Amygdala (tissue), 56 donors: ENCODE results near the gene BACE1.

Source experiments
- DNase-seq, 56 donors: peaks; one replicate each; lab custom pipeline; 2025; lab: John Stamatoyannopoulos, UW

The BACE1 gene

DNA sequence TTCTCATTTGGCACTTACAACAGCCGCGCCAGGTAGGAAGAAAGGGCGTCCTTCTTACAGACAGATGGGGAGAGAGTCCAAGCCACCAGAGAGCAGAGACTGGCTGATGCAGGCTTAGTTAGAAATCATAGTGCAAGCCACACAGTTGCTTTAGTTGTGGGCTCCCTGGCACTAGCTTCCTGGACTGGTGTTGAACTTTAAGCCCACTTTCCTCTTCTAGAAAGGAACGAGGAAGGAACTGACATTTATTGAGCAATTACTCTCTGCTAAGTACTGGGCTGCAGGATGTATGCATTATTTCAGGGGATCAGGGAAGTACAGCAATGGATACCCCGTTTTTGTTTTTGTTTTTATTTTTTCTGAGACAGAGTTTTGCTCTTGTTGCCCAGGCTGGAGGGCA, 3.0 kb downstream of the BACE1 start:
- DNase-seq = no peak

DNA sequence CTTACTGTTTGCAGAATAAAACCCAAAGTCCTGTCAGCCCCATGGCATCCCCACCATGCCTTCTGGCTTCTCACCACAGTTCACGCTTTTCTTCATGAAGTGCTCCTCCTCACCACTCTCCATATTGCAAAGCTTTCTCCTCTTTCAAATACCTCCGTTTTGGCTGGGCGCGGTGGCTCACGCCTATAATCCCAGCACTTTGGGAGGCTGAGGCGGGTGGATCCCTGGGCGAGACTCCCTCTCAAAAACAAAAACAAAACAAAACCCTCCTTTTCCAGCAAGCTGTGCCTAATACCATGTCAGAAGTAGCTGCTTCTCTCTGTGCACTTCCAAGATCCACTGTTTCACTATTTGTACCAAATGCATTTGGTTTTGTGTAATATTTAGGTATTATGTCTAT, 6.7 kb downstream of the BACE1 start:
- no peak for DNase-seq

DNA sequence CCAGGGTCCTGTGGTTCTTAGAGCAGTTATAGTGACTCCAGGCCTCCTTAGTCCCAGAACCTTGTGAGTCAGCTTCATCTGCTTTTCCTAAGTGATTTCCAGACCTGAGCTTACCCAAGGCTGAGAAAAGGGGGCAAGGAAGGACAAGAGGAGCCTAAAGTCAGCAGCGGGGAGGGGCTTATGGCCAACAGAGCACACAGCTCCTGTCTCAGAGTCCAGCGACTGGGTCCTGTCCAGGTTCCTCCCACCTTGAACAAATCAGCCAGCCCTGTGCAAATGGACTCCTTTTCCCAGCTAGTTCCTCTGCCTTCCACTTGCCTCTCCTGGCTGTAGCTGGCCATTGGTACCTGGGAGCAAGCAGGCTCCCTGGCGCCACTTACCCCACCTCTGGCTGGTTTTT, 10.9 kb downstream of the BACE1 start:
- no peak for DNase-seq

GRCh38 chr11:117303646-117304315, 12.3 kb downstream of the BACE1 start:
- no peak for DNase-seq

- DNase-seq = no peak
Measured at GRCh38 chr11:117303101-117303500, 13.0 kb downstream of the BACE1 start.

DNA sequence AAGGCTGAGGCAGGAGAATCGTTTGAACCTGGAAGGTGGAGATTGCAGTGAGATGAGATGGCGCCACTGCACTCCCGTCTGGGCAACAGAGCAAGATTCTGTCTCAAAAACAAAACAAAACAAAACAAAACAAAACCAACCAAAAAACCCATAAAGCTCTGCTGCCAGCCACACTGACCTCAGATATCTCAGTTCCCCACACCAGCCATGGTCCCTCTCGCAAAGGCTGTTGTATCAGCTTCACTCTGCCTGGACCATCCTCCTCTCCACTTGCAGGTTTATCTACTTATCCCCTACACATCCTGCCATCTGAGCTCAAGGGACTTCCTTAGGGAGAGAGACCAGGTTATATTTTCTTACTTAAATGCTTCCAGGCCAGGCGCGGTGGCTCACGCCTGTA, 13.8 kb downstream of the BACE1 start:
- no peak for DNase-seq

DNA sequence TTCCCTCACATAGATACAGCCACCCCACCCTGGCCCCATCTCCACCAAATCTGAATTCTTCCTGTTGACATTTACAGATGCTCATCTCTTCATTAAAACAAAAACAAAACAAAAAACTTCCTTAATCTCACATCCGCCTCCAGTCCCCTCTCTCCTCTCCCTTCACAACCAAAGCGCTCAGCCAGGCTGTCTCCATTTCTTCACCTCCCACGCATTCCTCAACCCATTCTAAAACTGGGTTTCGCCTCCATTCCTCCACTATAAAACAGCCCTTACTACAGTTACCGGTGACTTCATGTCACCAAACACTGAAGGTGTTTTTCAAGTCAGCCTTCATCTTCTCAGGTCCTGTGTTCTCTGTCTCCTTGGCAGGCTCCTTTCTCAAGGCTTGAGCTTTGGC, 15.3 kb downstream of the BACE1 start:
- DNase-seq = peak in 8 of 56 donors; percentile 17 to 68 (median 30)

DNA sequence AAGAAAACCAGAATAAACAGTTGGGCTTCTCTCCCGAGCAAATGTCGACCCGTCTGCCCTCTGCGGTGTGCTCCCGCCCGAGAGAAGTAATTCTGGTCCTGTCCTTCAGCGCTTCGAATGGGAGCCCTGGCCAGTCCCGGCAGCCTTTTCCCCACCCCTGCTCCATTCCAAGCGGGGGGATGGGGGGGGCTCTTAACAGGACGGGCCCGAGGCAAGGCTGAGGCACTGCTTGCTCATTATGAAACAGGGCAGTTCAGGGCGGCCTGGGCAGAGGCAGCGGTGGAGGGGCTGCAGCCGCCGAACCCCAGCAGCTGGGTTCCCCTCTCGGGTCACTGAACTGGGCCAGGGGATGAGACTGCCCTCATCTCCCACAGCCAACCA, 15.8 kb downstream of the BACE1 start:
- peak in 20 of 56 donors; percentile 11 to 50 (median 36) for DNase-seq

DNA sequence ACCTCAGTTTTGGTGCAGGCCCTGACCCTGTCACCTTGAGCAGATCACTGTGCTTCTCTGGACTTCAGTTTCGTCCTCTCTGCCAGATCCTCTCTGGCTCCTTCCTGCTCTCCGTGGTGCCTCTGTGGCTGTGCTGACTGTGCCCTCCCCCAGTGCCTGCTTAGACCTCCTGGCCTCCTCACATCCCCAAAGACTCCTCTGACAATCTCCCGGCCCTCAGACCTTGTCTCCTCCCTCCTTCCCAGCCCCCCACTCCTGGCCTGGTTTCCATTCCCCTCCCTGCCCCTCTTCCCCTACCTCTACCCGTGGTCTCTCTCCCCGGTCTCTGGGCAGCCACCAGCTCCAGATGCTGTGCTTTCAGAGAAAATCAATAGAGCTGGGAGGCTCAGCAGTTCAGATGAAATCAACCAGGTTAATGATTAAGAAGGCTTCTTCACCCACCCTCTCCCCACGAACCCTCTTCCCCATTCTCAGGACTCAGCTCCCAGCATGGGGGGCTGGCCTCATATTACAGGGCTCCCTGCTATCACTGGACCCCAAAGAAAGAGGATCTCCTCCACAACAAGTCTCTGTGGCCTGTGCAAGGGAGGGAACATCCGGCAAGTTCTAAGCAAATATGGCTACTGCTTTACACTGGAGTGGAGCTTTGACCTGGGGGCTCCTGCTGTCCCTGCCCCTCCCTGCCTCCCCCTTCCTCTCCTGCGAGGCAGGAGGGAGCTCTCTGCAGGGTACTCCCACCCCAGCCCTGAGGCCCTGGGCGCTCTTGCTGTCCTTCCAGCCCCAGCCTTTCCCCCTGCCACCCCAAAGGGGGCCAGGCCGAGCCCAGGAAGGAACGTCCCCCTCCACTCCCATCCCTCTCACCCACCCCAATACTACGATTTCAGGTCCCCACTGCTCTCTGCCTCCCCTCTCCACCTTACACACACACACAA, 16.4 kb downstream of the BACE1 start:
- no peak for DNase-seq

DNA sequence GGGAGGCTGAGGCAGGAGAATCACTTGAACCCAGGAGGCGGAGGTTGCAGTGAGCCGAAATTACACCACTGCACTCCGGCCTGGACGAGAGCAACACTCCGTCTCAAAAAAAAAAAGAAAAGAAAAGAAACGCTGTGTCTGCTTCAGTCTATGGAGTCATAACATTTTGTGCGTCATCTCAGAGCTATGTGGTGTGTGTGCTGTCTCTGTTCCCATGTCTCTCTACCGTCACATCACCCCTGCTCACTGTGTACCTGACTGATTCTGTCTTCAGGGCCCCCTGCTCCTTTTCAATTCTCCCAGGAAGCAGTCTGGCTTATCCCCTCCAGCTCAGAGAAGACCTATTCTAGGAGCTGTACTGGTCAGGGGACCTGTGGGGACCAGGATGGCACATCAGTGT, 17.9 kb downstream of the BACE1 start:
- no peak for DNase-seq

- DNase-seq = no peak
Measured at GRCh38 chr11:117296881-117297280, 19.2 kb downstream of the BACE1 start.

DNA sequence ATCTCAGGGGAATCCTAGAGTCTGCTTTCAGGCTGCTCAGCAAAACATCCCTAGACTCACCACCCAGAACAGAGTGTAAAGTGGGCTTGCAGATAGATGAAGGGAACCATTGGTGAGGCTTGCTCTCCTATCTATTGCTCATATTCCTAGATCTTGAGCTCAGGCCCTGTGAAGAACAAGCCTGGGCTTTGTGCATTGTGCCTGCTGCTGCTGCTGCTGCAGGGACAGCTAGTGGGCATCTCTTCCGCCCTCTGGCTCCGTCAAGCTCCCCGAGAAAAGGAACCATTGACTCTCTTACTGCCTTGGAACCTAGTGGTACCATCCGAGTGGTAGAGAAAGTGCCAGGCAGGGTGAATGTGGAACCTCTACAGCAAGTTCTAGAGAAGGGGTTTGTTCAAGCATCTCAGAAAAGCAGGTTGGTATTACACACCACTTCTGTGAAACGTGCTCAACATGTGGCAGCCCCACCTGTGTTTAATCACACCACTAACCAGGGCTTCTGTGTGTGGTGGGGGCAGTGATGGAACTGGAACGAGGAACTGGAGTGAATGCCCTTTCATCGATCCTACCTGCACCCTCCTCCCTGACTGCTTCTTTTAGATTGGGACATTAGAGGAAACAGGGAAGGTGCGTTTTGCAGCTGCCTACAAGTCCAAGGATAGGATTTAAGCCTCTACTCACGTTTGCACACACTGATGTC, 20.5 kb downstream of the BACE1 start:
- peak in 48 of 56 donors; percentile 19 to 88 (median 62) for DNase-seq

DNA sequence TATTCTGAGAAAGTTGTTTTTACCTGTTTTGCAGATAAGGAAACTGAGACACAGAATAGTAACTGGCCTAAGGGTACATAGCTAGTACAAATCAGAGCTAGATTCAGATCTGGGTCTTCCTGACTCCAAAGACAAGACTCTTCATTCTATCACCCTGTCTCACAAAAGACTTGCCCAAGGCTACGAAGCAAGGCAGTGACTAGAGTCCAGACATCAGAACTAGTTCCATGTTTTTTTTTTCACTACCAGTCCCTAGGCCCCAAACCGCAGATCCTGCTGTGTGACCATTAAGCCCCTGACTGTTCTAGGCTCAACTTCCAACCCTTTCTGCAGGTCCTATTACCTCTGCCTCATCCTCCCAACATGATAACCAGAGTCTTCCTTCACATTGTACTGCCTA, 23.4 kb downstream of the BACE1 start:
- no peak for DNase-seq

DNA sequence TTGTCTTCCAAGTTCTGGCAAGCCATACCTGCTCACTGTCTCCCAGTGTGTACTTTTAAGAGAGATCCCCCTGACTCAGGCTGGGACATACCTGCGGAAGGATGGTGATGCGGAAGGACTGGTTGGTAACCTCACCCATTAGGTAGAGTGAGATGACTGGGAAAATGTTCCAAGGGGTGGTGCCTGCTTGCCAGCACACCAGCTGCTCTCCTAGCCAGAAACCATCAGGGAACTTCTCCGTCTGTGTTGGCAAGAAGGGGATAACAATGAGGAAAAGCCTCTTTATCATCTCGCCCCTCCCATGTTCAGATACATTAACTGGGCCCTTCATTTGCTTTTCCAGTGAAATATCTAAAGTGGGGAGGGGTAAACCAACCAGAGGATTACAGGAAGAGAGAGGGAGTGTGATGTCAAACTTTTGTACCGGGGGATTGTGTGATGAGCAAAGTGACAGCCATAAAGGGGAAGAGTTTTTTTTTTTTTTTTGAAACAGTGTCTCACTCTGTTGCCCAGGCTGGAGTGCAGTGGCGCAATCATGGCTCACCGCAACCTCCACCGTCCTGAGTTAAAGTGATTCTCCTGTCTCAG, 25.2 kb downstream of the BACE1 start, which contains the start of gene BACE1-AS:
TSS of gene BACE1-AS (plus strand) at position 538 of the 588 bp plus-strand sequence.
- no peak for DNase-seq

GRCh38 chr11:117289795-117290194, 26.3 kb downstream of the BACE1 start:
- no peak for DNase-seq

- no peak for DNase-seq
Measured at GRCh38 chr11:117287668-117288067, 28.4 kb downstream of the BACE1 start.

GRCh38 chr11:117286588-117286987, 29.5 kb downstream of the BACE1 start:
- no peak for DNase-seq

DNA sequence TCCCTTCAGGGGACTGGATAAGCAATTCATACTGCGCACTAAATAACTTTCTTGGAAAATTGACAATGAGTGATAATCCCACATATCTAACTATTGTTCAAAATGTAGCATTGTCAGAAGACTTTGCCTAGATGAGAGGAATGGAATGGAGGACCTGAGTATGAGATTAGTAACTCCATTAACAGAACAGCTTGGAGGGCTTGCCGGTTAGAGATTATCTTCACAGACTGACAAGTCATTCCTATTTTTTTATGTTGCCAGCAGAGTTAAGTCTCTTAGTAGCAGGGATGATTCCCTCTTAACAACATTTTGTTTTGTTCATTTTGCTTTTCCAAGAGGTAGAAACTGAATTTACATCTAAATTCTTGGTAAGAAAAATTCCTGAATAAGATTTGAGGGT, 32.0 kb downstream of the BACE1 start:
- DNase-seq = no peak

GRCh38 chr11:117282956-117283355, 33.1 kb downstream of the BACE1 start:
- no peak for DNase-seq

DNA sequence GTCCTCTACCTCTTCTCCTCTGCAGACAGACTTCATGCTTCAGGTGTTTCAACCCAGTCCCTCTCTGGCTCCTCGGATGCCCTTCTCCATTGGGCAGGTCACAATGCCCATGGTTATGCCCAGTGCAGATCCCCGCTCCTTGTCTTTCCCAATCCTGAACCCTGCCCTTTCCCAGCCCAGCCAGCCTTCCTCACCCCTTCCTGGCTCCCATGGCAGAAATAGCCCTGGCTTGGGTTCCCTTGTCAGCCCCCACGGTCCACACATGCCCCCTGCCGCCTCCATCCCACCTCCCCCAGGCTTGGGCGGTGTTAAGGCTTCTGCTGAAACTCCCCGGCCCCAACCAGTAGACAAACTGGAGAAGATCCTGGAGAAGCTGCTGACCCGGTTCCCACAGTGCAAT, 34.2 kb downstream of the BACE1 start:
- no peak for DNase-seq

DNA sequence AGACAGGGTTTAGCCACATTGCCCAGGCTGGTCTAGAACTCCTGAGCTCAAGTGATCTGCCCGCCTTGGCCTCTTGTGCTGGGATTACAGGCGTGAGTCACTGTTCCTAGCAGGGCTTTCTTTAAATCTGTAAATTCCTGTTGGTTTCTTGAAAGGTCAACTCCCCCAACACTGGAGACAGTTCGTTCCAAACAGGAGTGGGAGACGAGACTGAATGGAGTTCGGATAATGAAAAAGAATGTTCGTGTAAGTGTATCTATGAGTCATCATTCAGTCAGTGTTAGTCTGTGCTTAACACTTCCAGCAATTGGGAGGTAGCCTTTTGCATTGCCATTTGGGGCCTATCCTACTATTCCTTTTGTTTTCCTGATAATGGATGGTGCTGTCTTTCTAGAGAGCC, 34.9 kb downstream of the BACE1 start:
- DNase-seq = peak in 1 of 56 donors; percentile 31
